Endothelial cell of umbilical vein (primary cell): ENCODE data around the gene MYO1H. TPM values are rescaled to one million over a fixed set of nuclear protein-coding genes. Genes with fewer than 3 reads are reported as not detected.

Source experiments
- BruUV-seq: library from RNA; stranded (reverse); fragments of 400-500 nt; replicated peaks from 2 replicates; lab custom pipeline; 2021; lab: Mats Ljungman, UMichigan
- CTCF ChIA-PET: fragments of 300-600, 350-600 bp; sonication (Branson Sonifier 250); formaldehyde crosslinking; loops from one replicate; lab custom pipeline; 2021; ENCODE audit warnings: antibody characterized with exemption, inconsistent platforms; lab: Charles Lee
- POLR2A ChIA-PET: fragments of 300-600, 350-600 bp; sonication (Branson Sonifier 250); formaldehyde crosslinking; loops from one replicate; lab custom pipeline; 2021; ENCODE audit warnings: antibody characterized with exemption, inconsistent platforms; lab: Charles Lee
- DNase-seq: peaks from one replicate; pipeline ENCODE4 v3.0.0-alpha.2; 2011; ENCODE audit warnings: low read depth, low spot score
- FAIRE-seq: peaks from 2 replicates; lab custom pipeline; 2011; peaks lifted over from hg19 to GRCh38; lab: Jason Lieb, UNC
- H2AFZ ChIP-seq: 2 replicates; pipeline ENCODE4 v1.6.0; 2012; ENCODE audit warnings: low read depth, low read length, control low read depth, inconsistent platforms
- H3K27ac ChIP-seq: 2 replicates; pipeline ENCODE4 v1.5.1; 2011; ENCODE audit warnings: low read depth, mild to moderate bottlenecking, control low read depth, low read length, moderate library complexity; ENCODE audit not compliant: insufficient read depth
- H3K27me3 ChIP-seq, 2 experiments: 2 replicates each; pipeline versions ENCODE4 v1.6.0 to v1.6.1; 2011; ENCODE audit warnings: low read length in 2 of 2, mixed read lengths in 1 of 2; ENCODE audit not compliant: control insufficient read depth in 2 of 2, insufficient read depth in 2 of 2
- H3K36me3 ChIP-seq, 2 experiments: 2 replicates in 1 of 2; 3 replicates in 1 of 2; pipeline ENCODE4 v1.5.1; 2011; ENCODE audit warnings: low read length in 2 of 2, mild to moderate bottlenecking in 1 of 2, moderate library complexity in 1 of 2; ENCODE audit not compliant: control insufficient read depth in 2 of 2, insufficient read depth in 2 of 2; ENCODE audit errors: extremely low read depth in 1 of 2
- H3K4me1 ChIP-seq: 3 replicates; pipeline ENCODE4 v1.5.1; 2011; ENCODE audit warnings: mild to moderate bottlenecking, low read length; ENCODE audit not compliant: control insufficient read depth, insufficient read depth; ENCODE audit errors: extremely low read depth
- H3K4me2 ChIP-seq: 2 replicates; pipeline ENCODE4 v1.6.1; 2011; ENCODE audit warnings: low read length, control low read depth, mixed read lengths; ENCODE audit not compliant: insufficient read depth
- H3K4me3 ChIP-seq, 3 experiments: fragments of 200-600 bp in 1 of 3; sonication (generic), shearing (Covaris generic) in 1 of 3; replicated peaks in 1 of 3; 2 replicates each; pipeline ENCODE4 v1.5.1; 2011 to 2016; ENCODE audit warnings: control low read depth in 3 of 3, low read length in 3 of 3, mild to moderate bottlenecking in 2 of 3, inconsistent platforms in 1 of 3, low read depth in 1 of 3, moderate library complexity in 1 of 3; ENCODE audit not compliant: insufficient read depth in 1 of 3
- H3K79me2 ChIP-seq: 2 replicates; pipeline ENCODE4 v1.6.0; 2012; ENCODE audit warnings: low read length, inconsistent platforms; ENCODE audit not compliant: control insufficient read depth, insufficient read depth
- H3K9ac ChIP-seq: replicated peaks from 2 replicates; pipeline ENCODE3; 2011; ENCODE audit warnings: low read length, control low read depth; ENCODE audit not compliant: insufficient read depth; ENCODE audit errors: extremely low read depth
- H3K9me1 ChIP-seq: replicated peaks from 3 replicates; pipeline ENCODE4 v1.6.0; 2011; ENCODE audit warnings: mild to moderate bottlenecking, low read length; ENCODE audit not compliant: control insufficient read depth, insufficient read depth; ENCODE audit errors: extremely low read depth
- H3K9me3 ChIP-seq: replicated peaks from 2 replicates; pipeline ENCODE4 v1.5.1; 2012; ENCODE audit warnings: low read length, inconsistent platforms; ENCODE audit not compliant: control insufficient read depth, insufficient read depth
- H4K20me1 ChIP-seq: replicated peaks from 2 replicates; pipeline ENCODE3; 2011; ENCODE audit warnings: mild to moderate bottlenecking, low read length; ENCODE audit not compliant: control insufficient read depth, insufficient read depth; ENCODE audit errors: extremely low read depth
- EZH2 ChIP-seq: IDR thresholded peaks from 2 replicates; pipeline ENCODE4 v1.6.1; 2012; ENCODE audit warnings: borderline replicate concordance, low read depth, mild to moderate bottlenecking, moderate library complexity, low read length, inconsistent platforms; ENCODE audit not compliant: severe bottlenecking
- GATA2 ChIP-seq: IDR thresholded peaks from 2 replicates; pipeline ENCODE4 v1.7.0; 2011; ENCODE audit warnings: low read depth, mild to moderate bottlenecking, moderate library complexity, mixed read lengths, low read length; ENCODE audit not compliant: insufficient read length, insufficient read depth
- JUN ChIP-seq: IDR thresholded peaks from 2 replicates; pipeline ENCODE4 v1.6.1; 2011; ENCODE audit warnings: borderline replicate concordance, low read depth; ENCODE audit not compliant: insufficient read length, insufficient read depth
- MYC ChIP-seq: IDR thresholded peaks from one replicate; pipeline ENCODE4 v1.6.1; 2011; ENCODE audit warnings: mild to moderate bottlenecking, low read depth, low read length
- POLR2A ChIP-seq: IDR thresholded peaks from 2 replicates; pipeline ENCODE4 v1.6.1; 2012; ENCODE audit warnings: low read depth, mild to moderate bottlenecking, control low read depth, low read length
- POLR2AphosphoS5 ChIP-seq: IDR thresholded peaks from 2 replicates; pipeline ENCODE4 v1.6.1; 2012; ENCODE audit warnings: low read depth, mild to moderate bottlenecking, control low read depth, low read length, moderate library complexity; ENCODE audit not compliant: insufficient read depth
- dilution Hi-C: fragments of 300-500 bp; cut with MboI; formaldehyde crosslinking; loops from one replicate; pipeline ENCODE4 v1.15.0; 2019; ENCODE audit warnings: low sequenced_read_pairs; ENCODE audit not compliant: extremely low pct_ligation_motif_present
- intact Hi-C: fragments of 100-400 bp; cut with micrococcal nuclease; formaldehyde crosslinking; loops from one replicate; pipeline ENCODE4 v1.10.0; 2022
- polyA plus RNA-seq, 4 experiments: library from polyadenylated mRNA; depleted of rRNA in 3 of 4; stranded (reverse) in 3 of 4; unstranded in 1 of 4; fragments of >200 nt; gene quantifications; 2 replicates each; pipeline versions ENCODE4 v1.2.1 to v1.2.3, GENCODE V29; 2011 to 2012; ENCODE audit warnings: missing spikeins in 1 of 4
- total RNA-seq: library from RNA; stranded (reverse); gene quantifications from 2 replicates; pipeline ENCODE4 v1.2.3, GENCODE V29; 2021
- TF ChIP-seq, protein P1 (sequence below), 2 donors: IDR thresholded peaks; 1 replicate in 1 of 2; 2 replicates in 1 of 2; pipeline ENCODE4 v1.5.1; 2011; ENCODE audit warnings: low read length in 2 of 2, mild to moderate bottlenecking in 2 of 2, moderate library complexity in 2 of 2, control low read depth in 1 of 2, inconsistent platforms in 1 of 2, low read depth in 1 of 2; ENCODE audit not compliant: insufficient read depth in 1 of 2; ENCODE audit errors: extremely low read depth in 1 of 2
- TF ChIP-seq, protein P2 (sequence below): IDR thresholded peaks from 2 replicates; pipeline ENCODE4 v1.6.1; 2011; ENCODE audit not compliant: insufficient read depth, insufficient read length

Gene MYO1H
- total and polyA plus RNA-seq, 2 donors (not counting 3 experiments of a cell fraction or from before 2014, with no cell fraction given): not detected

DNA sequence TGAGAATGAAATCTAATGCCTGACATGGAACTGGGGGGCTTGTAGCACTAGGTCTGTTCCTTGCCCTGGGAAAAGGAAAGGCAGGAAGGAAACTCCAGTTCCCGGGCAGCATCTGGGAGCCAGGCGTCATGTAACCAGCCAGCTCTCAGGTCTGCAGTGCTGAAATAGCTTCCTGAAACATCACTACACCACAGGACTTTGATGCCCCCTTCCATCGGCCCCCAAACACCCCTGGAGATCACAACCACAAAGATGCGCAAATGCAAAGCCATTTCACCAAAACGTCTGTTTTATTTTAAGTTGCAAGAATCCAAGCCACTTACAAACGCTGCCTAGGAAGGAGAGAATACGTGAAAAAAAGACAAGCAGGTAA is 88.5 kb downstream of the MYO1H start:
- Histone ChIP-seq H3K9me1 (no peaks in the 10 kb centered on the region), H3K27me3 (no peaks in the 10 kb centered on the region), H3K4me1 (peaks cover 5% of the 10 kb centered on the region), H3K4me3 (no peak overlapping the region), H3K9me3 (no peaks in the 10 kb centered on the region), H3K27ac (no peak overlapping the region), H2AFZ (no peak overlapping the region), H3K9ac (no peak overlapping the region), H3K79me2 (no peaks in the 10 kb centered on the region), H4K20me1 (no peaks in the 10 kb centered on the region), H3K36me3 (no peaks in the 10 kb centered on the region), H3K4me2 (no peak overlapping the region)
- intact Hi-C loops (no loop called here), dilution Hi-C loops (no loop called here)
- TF ChIP-seq POLR2AphosphoS5: no peak
- no peak for TF ChIP-seq JUN
- no peak for TF ChIP-seq MYC
- TF ChIP-seq, protein P1, sequence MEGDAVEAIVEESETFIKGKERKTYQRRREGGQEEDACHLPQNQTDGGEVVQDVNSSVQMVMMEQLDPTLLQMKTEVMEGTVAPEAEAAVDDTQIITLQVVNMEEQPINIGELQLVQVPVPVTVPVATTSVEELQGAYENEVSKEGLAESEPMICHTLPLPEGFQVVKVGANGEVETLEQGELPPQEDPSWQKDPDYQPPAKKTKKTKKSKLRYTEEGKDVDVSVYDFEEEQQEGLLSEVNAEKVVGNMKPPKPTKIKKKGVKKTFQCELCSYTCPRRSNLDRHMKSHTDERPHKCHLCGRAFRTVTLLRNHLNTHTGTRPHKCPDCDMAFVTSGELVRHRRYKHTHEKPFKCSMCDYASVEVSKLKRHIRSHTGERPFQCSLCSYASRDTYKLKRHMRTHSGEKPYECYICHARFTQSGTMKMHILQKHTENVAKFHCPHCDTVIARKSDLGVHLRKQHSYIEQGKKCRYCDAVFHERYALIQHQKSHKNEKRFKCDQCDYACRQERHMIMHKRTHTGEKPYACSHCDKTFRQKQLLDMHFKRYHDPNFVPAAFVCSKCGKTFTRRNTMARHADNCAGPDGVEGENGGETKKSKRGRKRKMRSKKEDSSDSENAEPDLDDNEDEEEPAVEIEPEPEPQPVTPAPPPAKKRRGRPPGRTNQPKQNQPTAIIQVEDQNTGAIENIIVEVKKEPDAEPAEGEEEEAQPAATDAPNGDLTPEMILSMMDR (IDR thresholded peaks at IDR 0.05; ENCODE audit: extremely low read depth in 1 of 2, insufficient read depth in 1 of 2, low read depth in 1 of 2, low read length in 2 of 2): no peak
- no peak for TF ChIP-seq EZH2
- no peak for TF ChIP-seq POLR2A
- TF ChIP-seq, protein P2, sequence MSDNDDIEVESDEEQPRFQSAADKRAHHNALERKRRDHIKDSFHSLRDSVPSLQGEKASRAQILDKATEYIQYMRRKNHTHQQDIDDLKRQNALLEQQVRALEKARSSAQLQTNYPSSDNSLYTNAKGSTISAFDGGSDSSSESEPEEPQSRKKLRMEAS: no peak
- TF ChIP-seq GATA2: no peak
- ChIA-PET POLR2A (no interaction called here), CTCF (interaction anchor here (1.4 to 2.4 kb wide), 3 partner anchors 8 to 83 kb away, joined by 4 to 17 read pairs (median 7); no protein-coding TSS in a partner anchor)
- DNase-seq: no peak
- no peak for FAIRE-seq
- BruUV-seq: no TSS peak
